HepG2 (cell line): ENCODE data around the gene GABRB3. TPM values are rescaled to one million over a fixed set of nuclear protein-coding genes. Genes with fewer than 3 reads are reported as not detected.

ENCODE experiments used
- ATAC-seq: fragments of 200-7000 bp; cut with Tn5 transposase; 3 replicates; pipeline ENCODE4 v1.9.1; 2020; ENCODE audit warnings: mild to moderate bottlenecking, moderate library complexity
- BruUV-seq: library from RNA; stranded (reverse); fragments of 400-500 nt; replicated peaks from 2 replicates; lab custom pipeline; 2021; lab: Mats Ljungman, UMichigan
- CTCF ChIA-PET: fragments of 300-600 bp; formaldehyde crosslinking; extraction: SDS; loops from one replicate; lab custom pipeline; 2021; ENCODE audit warnings: low total read pairs, inconsistent platforms, low intra/inter-chr PET ratio; lab: Yijun Ruan, JAX
- POLR2A ChIA-PET: fragments of 350-600 bp; sonication (Branson Sonifier 250); formaldehyde crosslinking; loops from one replicate; lab custom pipeline; 2020; ENCODE audit warnings: antibody characterized with exemption, inconsistent platforms; lab: Yijun Ruan, JAX
- DNase-seq: peaks from one replicate; pipeline ENCODE4 v3.0.0-alpha.2; 2015; ENCODE audit warnings: low spot score
- FAIRE-seq: peaks from 3 replicates; lab custom pipeline; 2011; peaks lifted over from hg19 to GRCh38; lab: Jason Lieb, UNC
- H2AFZ ChIP-seq: one replicate; pipeline ENCODE4 v1.6.1; 2011; ENCODE audit warnings: low read length, inconsistent platforms
- H3K27ac ChIP-seq: fragments of 300-600 bp; 3 replicates; pipeline ENCODE4 v1.8.0; 2011; ENCODE audit warnings: mixed run types, mild to moderate bottlenecking, mixed read lengths, low read length, inconsistent platforms; ENCODE audit not compliant: insufficient read depth; ENCODE audit errors: extremely low read length
- H3K27me3 ChIP-seq, 2 experiments: fragments of 200-600 bp in 1 of 2; 2 replicates in 1 of 2; 3 replicates in 1 of 2; pipeline versions ENCODE4 v1.6.0 to v1.8.0; 2011; ENCODE audit warnings: low read length in 2 of 2, mild to moderate bottlenecking in 2 of 2, moderate library complexity in 2 of 2, inconsistent platforms in 1 of 2; ENCODE audit not compliant: insufficient read depth in 2 of 2, control insufficient read depth in 1 of 2
- H3K36me3 ChIP-seq, 2 experiments: fragments of 200-600 bp in 1 of 2; replicated peaks in 1 of 2; 2 replicates in 1 of 2; 3 replicates in 1 of 2; pipeline versions ENCODE4 v1.5.1 to v1.8.0; 2011; ENCODE audit warnings: low read length in 2 of 2, inconsistent platforms in 1 of 2; ENCODE audit not compliant: insufficient read depth in 2 of 2, control insufficient read depth in 1 of 2
- H3K4me1 ChIP-seq: 2 replicates; pipeline ENCODE4 v1.5.1; 2012; ENCODE audit warnings: low read length, inconsistent platforms; ENCODE audit not compliant: insufficient read depth
- H3K4me2 ChIP-seq: 2 replicates; pipeline ENCODE4 v1.6.0; 2011; ENCODE audit warnings: low read depth, low read length, inconsistent platforms
- H3K4me3 ChIP-seq, 3 experiments: fragments of 200-600 bp in 1 of 3; sonication (generic), shearing (Covaris generic) in 1 of 3; replicated peaks in 1 of 3; 2 replicates each; pipeline ENCODE4 v1.5.1; 2011 to 2016; ENCODE audit warnings: low read length in 3 of 3, inconsistent platforms in 2 of 3, low read depth in 2 of 3, mild to moderate bottlenecking in 2 of 3, control low read depth in 1 of 3, mixed read lengths in 1 of 3; ENCODE audit not compliant: insufficient read depth in 1 of 3
- H3K79me2 ChIP-seq: one replicate; pipeline ENCODE4 v1.6.1; 2011; ENCODE audit warnings: low read length, inconsistent platforms; ENCODE audit not compliant: insufficient read depth
- H3K9ac ChIP-seq: 2 replicates; pipeline ENCODE4 v1.6.0; 2011; ENCODE audit warnings: mild to moderate bottlenecking, low read depth, low read length, inconsistent platforms; ENCODE audit not compliant: insufficient read depth
- H3K9me3 ChIP-seq: 2 replicates; pipeline ENCODE4 v1.5.1; 2012; ENCODE audit warnings: mild to moderate bottlenecking, low read length
- H4K20me1 ChIP-seq: 2 replicates; pipeline ENCODE4 v1.6.0; 2011; ENCODE audit warnings: inconsistent platforms, mild to moderate bottlenecking, low read length, moderate library complexity; ENCODE audit not compliant: insufficient read depth
- ARNT ChIP-seq: fragments of 450-650 bp; IDR thresholded peaks from 2 replicates; pipeline ENCODE4 v1.6.1; 2017
- HNF4A ChIP-seq: sonication (generic); formaldehyde crosslinking; IDR thresholded peaks from 2 replicates; pipeline ENCODE4 v1.4.0; 2020; ENCODE audit warnings: missing genetic modification reagents
- KMT2B ChIP-seq: IDR thresholded peaks from 2 replicates; pipeline ENCODE4 v1.6.1; 2016; ENCODE audit warnings: missing genetic modification reagents, missing compliant biosample characterization
- POLR2G ChIP-seq: fragments of 200-400 bp; formaldehyde crosslinking; IDR thresholded peaks from 2 replicates; pipeline ENCODE4 v1.6.1; 2018; ENCODE audit warnings: mild to moderate bottlenecking, low read depth, low read length, moderate library complexity
- SNAPC2 ChIP-seq: sonication (generic); formaldehyde crosslinking; IDR thresholded peaks from 2 replicates; pipeline ENCODE4 v1.8.1; 2022; ENCODE audit warnings: mild to moderate bottlenecking, missing genetic modification reagents
- UBTF ChIP-seq: sonication (generic); formaldehyde crosslinking; IDR thresholded peaks from 2 replicates; pipeline ENCODE4 v1.4.0; 2020; ENCODE audit warnings: mild to moderate bottlenecking, missing genetic modification reagents
- ZKSCAN8 ChIP-seq: IDR thresholded peaks from 2 replicates; pipeline ENCODE4 v1.6.1; 2016; ENCODE audit warnings: borderline replicate concordance, missing genetic modification reagents, missing compliant biosample characterization
- ZNF687 ChIP-seq: sonication (generic); formaldehyde crosslinking; IDR thresholded peaks from 2 replicates; pipeline ENCODE4 v1.5.1; 2020; ENCODE audit warnings: mild to moderate bottlenecking, missing genetic modification reagents, moderate library complexity
- WGBS: methylation state at CpG from one replicate; pipeline ENCODE4 v1.1.6; 2017; ENCODE audit warnings: low lambda C conversion rate; 5-methylcytosine and 5-hydroxymethylcytosine counted together
- in situ Hi-C: cut with HindIII; loops from 2 replicates; pipeline ENCODE4 v1.10.0; 2017; ENCODE audit warnings: low pct_unique_long_range_greater_than_20kb; ENCODE audit not compliant: extremely low pct_ligation_motif_present
- intact Hi-C: fragments of 100-400 bp; cut with micrococcal nuclease; formaldehyde crosslinking; loops from one replicate; pipeline ENCODE4 v1.10.0; 2022; ENCODE audit not compliant: unreplicated experiment
- polyA plus RNA-seq, 8 experiments: library from polyadenylated mRNA; depleted of rRNA in 3 of 8; stranded (reverse) in 7 of 8; unstranded in 1 of 8; fragments of >200 nt; fragmentation: Illumina TruSeq in 4 of 8; extraction: Trizol in 4 of 8; gene quantifications; 2 replicates each; pipeline versions ENCODE4 v1.2.1 to v1.2.3, GENCODE V29; 2011 to 2016; ENCODE audit warnings: low read depth in 4 of 8, missing spikeins in 1 of 8, mixed read lengths in 1 of 8; ENCODE audit not compliant: insufficient read depth in 1 of 8
- total RNA-seq, 5 experiments: library from RNA; depleted of rRNA; stranded (reverse); fragments of >200 nt; fragmentation: Illumina TruSeq; extraction: Trizol; gene quantifications; 2 replicates each; pipeline ENCODE4 v1.2.3, GENCODE V29; 2016; ENCODE audit warnings: low read depth in 1 of 5
- TF ChIP-seq, protein P1 (sequence below): sonication (generic); formaldehyde crosslinking; IDR thresholded peaks from 2 replicates; pipeline ENCODE4 v1.5.1; 2020; ENCODE audit warnings: missing genetic modification reagents, mild to moderate bottlenecking, borderline replicate concordance

Gene GABRB3
- total and polyA plus RNA-seq, 2 of the 13 experiments (the other 11 are each of a cell fraction or from before 2014, with no cell fraction given), result not detected

DNA sequence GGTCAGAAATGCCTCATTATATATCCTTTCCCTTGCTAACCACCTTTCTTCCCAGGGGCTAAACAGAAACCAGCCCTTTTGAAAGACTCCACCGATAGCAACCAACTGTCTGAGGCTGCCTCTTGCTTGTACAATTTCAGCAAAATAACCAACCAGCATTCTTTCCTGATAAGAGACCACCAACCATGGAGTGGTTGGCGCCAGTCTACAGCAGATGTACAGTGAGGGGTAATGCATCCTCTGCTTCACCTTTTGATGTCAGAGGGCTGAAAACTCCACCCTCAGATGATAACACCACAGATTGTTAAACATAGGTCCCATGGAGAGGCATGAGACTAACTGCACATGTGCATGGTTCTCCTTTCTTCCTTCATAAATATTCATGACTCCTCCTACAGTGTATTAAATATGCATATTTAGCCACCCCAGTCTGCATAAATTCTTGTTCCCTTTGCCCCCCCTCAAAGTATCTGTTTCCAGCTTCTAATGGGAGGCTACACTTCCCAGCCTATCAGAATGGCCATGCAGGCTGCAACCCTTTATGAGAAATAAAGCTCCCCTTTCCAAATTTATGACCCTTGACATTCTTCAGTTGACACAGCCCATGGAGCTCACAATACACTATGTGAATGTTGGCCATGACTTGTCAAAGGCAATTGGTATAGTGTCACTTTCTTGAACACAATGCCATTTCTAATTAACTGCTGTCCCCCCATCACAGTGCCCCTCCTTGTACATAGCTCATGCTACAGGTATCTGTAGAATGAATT is 48.3 kb downstream of the GABRB3 start:
- no peak for FAIRE-seq
- BruUV-seq, result no TSS peak
- Histone ChIP-seq H4K20me1 (no peaks in the 10 kb centered on the region), H3K27me3 (no peaks in the 10 kb centered on the region), H3K9ac (no peak overlapping the region), H3K9me3 (peaks cover 85% of the 10 kb centered on the region), H3K79me2 (no peaks in the 10 kb centered on the region), H2AFZ (no peak overlapping the region), H3K36me3 (no peaks in the 10 kb centered on the region)
- no peak for ATAC-seq
- intact Hi-C loops (no loop called here), in situ Hi-C loops (no loop called here)
- 20% methylated on average over 2 of the region's 2 CpGs for WGBS
- DNase-seq, result no peak
- TF ChIP-seq, protein P1, sequence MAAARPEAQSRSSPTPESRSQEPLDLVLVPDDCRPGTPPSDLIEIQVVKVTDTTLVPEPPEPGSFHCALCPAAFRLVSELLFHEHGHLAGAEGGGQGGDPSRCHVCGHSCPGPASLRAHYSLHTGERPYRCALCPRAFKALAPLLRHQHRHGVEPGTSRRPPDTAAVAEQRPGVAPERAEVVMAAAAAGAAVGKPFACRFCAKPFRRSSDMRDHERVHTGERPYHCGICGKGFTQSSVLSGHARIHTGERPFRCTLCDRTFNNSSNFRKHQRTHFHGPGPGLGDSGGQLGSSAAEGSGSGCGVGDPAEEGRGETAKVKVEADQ (CRISPR knock-in tag), result no peak
- TF ChIP-seq HNF4A (no peak), KMT2B (CRISPR knock-in tag) (no peak), UBTF (CRISPR knock-in tag) (no peak), ARNT (no peak), ZKSCAN8 (CRISPR knock-in tag) (no peak), SNAPC2 (CRISPR knock-in tag) (no peak), POLR2G (no peak), ZNF687 (CRISPR knock-in tag) (no peak)
- TF ChIP-seq, all 625 proteins: peak for 0
- Histone ChIP-seq H3K27ac (no peak overlapping the region), H3K4me2 (no peak overlapping the region), H3K4me1 (no peaks in the 10 kb centered on the region), H3K4me3 (no peak overlapping the region)
- ChIA-PET POLR2A (no interaction called here), CTCF (no interaction called here)
